Measurements from ENCODE around the gene LPO. TPM values are rescaled to one million over a fixed set of nuclear protein-coding genes. Genes with fewer than 3 reads are reported as not detected.

Gene LPO
- total and polyA plus RNA-seq, 4 donors, result 0.15 to 0.26 TPM; not detected in 2

- H3K36me3 ChIP-seq (ENCODE audit: control insufficient read depth in 4 of 4, insufficient read depth in 4 of 4, low read length in 4 of 4), result no peaks in the 10 kb centered on the region
- no peak overlapping the region for H3K9ac ChIP-seq (ENCODE audit: insufficient read depth in 1 of 2, low read length in 2 of 2)
- H3K9me3 ChIP-seq (ENCODE audit: control insufficient read depth in 4 of 4, insufficient read depth in 3 of 4, low read length in 3 of 4), result no peaks in the 10 kb centered on the region
- H3K27ac ChIP-seq (ENCODE audit: low read depth in 1 of 2, low read length in 1 of 2), result no peak overlapping the region
- no peak for ATAC-seq (ENCODE audit: insufficient read depth, low FRiP score)
- 80 to 94% methylated on average over 3 of the region's 3 CpGs for WGBS, 2 donors
- peaks cover 0 to 28% (median 14%) of the 10 kb centered on the region in 3 donors for H3K27me3 ChIP-seq (ENCODE audit: control insufficient read depth in 3 of 3, insufficient read depth in 3 of 3, low read length in 2 of 3)
- no peak for DNase-seq
- TF ChIP-seq, protein P1, sequence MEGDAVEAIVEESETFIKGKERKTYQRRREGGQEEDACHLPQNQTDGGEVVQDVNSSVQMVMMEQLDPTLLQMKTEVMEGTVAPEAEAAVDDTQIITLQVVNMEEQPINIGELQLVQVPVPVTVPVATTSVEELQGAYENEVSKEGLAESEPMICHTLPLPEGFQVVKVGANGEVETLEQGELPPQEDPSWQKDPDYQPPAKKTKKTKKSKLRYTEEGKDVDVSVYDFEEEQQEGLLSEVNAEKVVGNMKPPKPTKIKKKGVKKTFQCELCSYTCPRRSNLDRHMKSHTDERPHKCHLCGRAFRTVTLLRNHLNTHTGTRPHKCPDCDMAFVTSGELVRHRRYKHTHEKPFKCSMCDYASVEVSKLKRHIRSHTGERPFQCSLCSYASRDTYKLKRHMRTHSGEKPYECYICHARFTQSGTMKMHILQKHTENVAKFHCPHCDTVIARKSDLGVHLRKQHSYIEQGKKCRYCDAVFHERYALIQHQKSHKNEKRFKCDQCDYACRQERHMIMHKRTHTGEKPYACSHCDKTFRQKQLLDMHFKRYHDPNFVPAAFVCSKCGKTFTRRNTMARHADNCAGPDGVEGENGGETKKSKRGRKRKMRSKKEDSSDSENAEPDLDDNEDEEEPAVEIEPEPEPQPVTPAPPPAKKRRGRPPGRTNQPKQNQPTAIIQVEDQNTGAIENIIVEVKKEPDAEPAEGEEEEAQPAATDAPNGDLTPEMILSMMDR (IDR thresholded peaks at IDR 0.05; ENCODE audit: control extremely low read depth, extremely low read depth), result no peak
- peaks cover 0 to 6% (median 0%) of the 10 kb centered on the region in 5 donors for H3K4me1 ChIP-seq (ENCODE audit: control insufficient read depth in 5 of 5, insufficient read depth in 5 of 5, low read length in 5 of 5)
- H3K4me3 ChIP-seq, result no peak overlapping the region
These were observed 14.7 kb downstream of the LPO start for GRCh38 chr17:58253082-58253481.

- 34 to 38% methylated on average over 8 of the region's 8 CpGs for WGBS, 2 donors
- H3K27me3 ChIP-seq (ENCODE audit: control insufficient read depth in 3 of 3, insufficient read depth in 3 of 3, low read length in 2 of 3), result peaks cover 0 to 22% (median 6%) of the 10 kb centered on the region in 3 donors
- no peak overlapping the region for H3K4me3 ChIP-seq
- no peaks in the 10 kb centered on the region for H3K36me3 ChIP-seq (ENCODE audit: control insufficient read depth in 4 of 4, insufficient read depth in 4 of 4, low read length in 4 of 4)
- H3K9ac ChIP-seq (ENCODE audit: insufficient read depth in 1 of 2, low read length in 2 of 2), result no peak overlapping the region
- ATAC-seq (ENCODE audit: insufficient read depth, low FRiP score) (no peak), DNase-seq (no peak)
- no peaks in the 10 kb centered on the region for H3K4me1 ChIP-seq (ENCODE audit: control insufficient read depth in 5 of 5, insufficient read depth in 5 of 5, low read length in 5 of 5)
- H3K27ac ChIP-seq (ENCODE audit: low read depth in 1 of 2, low read length in 1 of 2), result no peak overlapping the region
- TF ChIP-seq, protein P1 (IDR thresholded peaks at IDR 0.05; ENCODE audit: control extremely low read depth, extremely low read depth), result no peak
- H3K9me3 ChIP-seq (ENCODE audit: control insufficient read depth in 4 of 4, insufficient read depth in 3 of 4, low read length in 3 of 4), result no peaks in the 10 kb centered on the region
These were observed 16.4 kb downstream of the LPO start for GRCh38 chr17:58254803-58255202.

- Histone ChIP-seq H3K27me3 (ENCODE audit: control insufficient read depth in 3 of 3, insufficient read depth in 3 of 3, low read length in 2 of 3) (peaks cover 0 to 10% (median 9%) of the 10 kb centered on the region in 3 donors), H3K4me3 (no peak overlapping the region), H3K9me3 (ENCODE audit: control insufficient read depth in 4 of 4, insufficient read depth in 3 of 4, low read length in 3 of 4) (no peaks in the 10 kb centered on the region), H3K9ac (ENCODE audit: insufficient read depth in 1 of 2, low read length in 2 of 2) (no peak overlapping the region), H3K36me3 (ENCODE audit: control insufficient read depth in 4 of 4, insufficient read depth in 4 of 4, low read length in 4 of 4) (no peaks in the 10 kb centered on the region), H3K4me1 (ENCODE audit: control insufficient read depth in 5 of 5, insufficient read depth in 5 of 5, low read length in 5 of 5) (no peaks in the 10 kb centered on the region), H3K27ac (ENCODE audit: low read depth in 1 of 2, low read length in 1 of 2) (no peak overlapping the region)
- TF ChIP-seq, protein P1 (IDR thresholded peaks at IDR 0.05; ENCODE audit: control extremely low read depth, extremely low read depth), result no peak
- no peak for ATAC-seq (ENCODE audit: insufficient read depth, low FRiP score)
- no peak for DNase-seq
- WGBS, 2 donors, result 77 to 84% methylated on average over 11 of the region's 11 CpGs
These were observed 23.8 kb downstream of the LPO start for GRCh38 chr17:58262149-58262548.

DNA sequence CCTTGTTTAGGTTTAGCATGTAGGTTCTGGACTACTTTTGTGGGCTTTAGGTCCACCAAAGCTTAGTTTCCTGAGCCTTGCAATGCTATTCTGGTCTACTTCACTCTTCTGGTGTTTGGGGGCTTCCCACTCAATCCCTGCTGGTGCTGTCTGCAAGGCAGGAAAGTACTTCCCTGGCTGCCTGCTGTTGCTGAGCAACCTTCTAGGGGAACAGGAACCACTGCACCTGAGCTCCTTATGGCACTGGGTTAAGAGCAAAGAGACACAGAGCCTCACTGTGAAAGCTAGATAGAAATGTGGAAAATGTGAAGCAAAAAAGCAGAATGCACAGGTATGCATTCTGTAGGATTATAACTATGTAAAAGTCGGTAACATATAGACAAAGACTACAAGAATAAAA is 25.4 kb downstream of the LPO start:
- H3K27ac ChIP-seq (ENCODE audit: low read depth in 1 of 2, low read length in 1 of 2), result no peak overlapping the region
- ATAC-seq (ENCODE audit: insufficient read depth, low FRiP score) (no peak), DNase-seq (no peak)
- no peak overlapping the region for H3K9ac ChIP-seq (ENCODE audit: insufficient read depth in 1 of 2, low read length in 2 of 2)
- no peaks in the 10 kb centered on the region for H3K36me3 ChIP-seq (ENCODE audit: control insufficient read depth in 4 of 4, insufficient read depth in 4 of 4, low read length in 4 of 4)
- H3K4me1 ChIP-seq (ENCODE audit: control insufficient read depth in 5 of 5, insufficient read depth in 5 of 5, low read length in 5 of 5), result no peaks in the 10 kb centered on the region
- H3K27me3 ChIP-seq (ENCODE audit: control insufficient read depth in 3 of 3, insufficient read depth in 3 of 3, low read length in 2 of 3), result peaks cover 0 to 9% (median 4%) of the 10 kb centered on the region in 3 donors
- 54 to 69% methylated on average over 1 of the region's 1 CpG for WGBS, 2 donors
- no peaks in the 10 kb centered on the region for H3K9me3 ChIP-seq (ENCODE audit: control insufficient read depth in 4 of 4, insufficient read depth in 3 of 4, low read length in 3 of 4)
- no peak overlapping the region for H3K4me3 ChIP-seq
- TF ChIP-seq, protein P1 (IDR thresholded peaks at IDR 0.05; ENCODE audit: control extremely low read depth, extremely low read depth), result no peak

Measured in lung (tissue), 12 donors.